ENCODE results near the gene BAX. TPM values are rescaled to one million over a fixed set of nuclear protein-coding genes. Genes with fewer than 3 reads are reported as not detected.

BAX gene
- total and polyA plus RNA-seq, 9 of the 15 experiments (the other 6 are each of a cell fraction or from before 2014, with no cell fraction given): 3.2 to 95.4 (median 44.5) TPM

DNA sequence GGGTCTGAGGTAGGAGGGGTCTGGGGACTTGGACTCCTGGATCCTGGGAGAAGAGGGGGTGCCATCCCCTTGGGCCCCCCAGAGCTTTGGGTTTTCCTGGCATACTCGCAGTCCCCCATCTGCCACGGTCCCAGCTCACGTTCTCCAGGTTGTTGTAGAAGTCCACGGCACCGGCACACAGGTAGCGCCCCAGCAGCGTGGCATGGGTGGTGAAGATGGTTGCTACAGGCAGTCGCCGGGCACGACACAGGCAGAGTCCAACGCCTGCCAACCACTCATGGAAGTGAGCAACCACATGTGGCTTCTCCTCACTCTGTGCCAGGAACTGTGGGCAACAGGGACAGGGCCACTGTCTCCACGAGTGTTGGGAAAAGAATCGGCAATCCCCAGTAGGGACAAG lies 31.0 kb downstream of the BAX start:
- Histone ChIP-seq H3K27ac (ENCODE audit: extremely low read depth, low read depth, low read length) (no peak overlapping the region), H3K9me3 (replicated peaks; ENCODE audit: control insufficient read depth, insufficient read depth, low read depth, low read length) (no peaks in the 10 kb centered on the region), H2AFZ (ENCODE audit: low read depth, low read length) (no peak overlapping the region), H3K79me2 (ENCODE audit: control insufficient read depth, insufficient read depth, low read length) (peaks cover 6% of the 10 kb centered on the region; the same call in 1 of the 3 replicates), H3K27me3 (ENCODE audit: control insufficient read depth in 2 of 2, insufficient read depth in 2 of 2, low read length in 2 of 2) (no peaks in the 10 kb centered on the region), H3K4me3 (no peak overlapping the region), H3K9ac (ENCODE audit: insufficient read depth in 1 of 2, low read depth in 2 of 2, low read length in 2 of 2) (peak overlapping the region in 1 of 2 experiments; percentile 7; a peak in 1 of 4 replicates), H3K4me2 (ENCODE audit: insufficient read depth, low read length) (no peak overlapping the region), H3K4me1 (replicated peaks in 1 of 2; ENCODE audit: control insufficient read depth in 2 of 2, insufficient read depth in 2 of 2, low read length in 2 of 2) (peaks cover 0 to 7% of the 10 kb centered on the region in 2 experiments; a peak in 2 of 5 replicates), H4K20me1 (replicated peaks; ENCODE audit: control insufficient read depth, insufficient read depth, low read length) (no peaks in the 10 kb centered on the region), H3K9me1 (ENCODE audit: control insufficient read depth, insufficient read depth, low read length) (no peaks in the 10 kb centered on the region), H3K36me3 (ENCODE audit: control insufficient read depth, insufficient read depth, low read length) (peaks cover 67% of the 10 kb centered on the region)
- no peak for ATAC-seq
- intact Hi-C loops (cut with micrococcal nuclease): no loop called here
- no TSS peak for BruUV-seq (replicated peaks)
- DNase-seq (ENCODE audit: extremely low read depth in 1 of 4, low spot score in 3 of 4): no peak
- FAIRE-seq: no peak
- CTCF ChIA-PET (ENCODE audit: low intra/inter-chr PET ratio): no interaction called here
- in situ Hi-C loops (cut with MboI): no loop called here
- POLR2A ChIA-PET: interaction anchor here (1.1 to 1.5 kb wide), 2 partner anchors 8 to 112 kb away, joined by 4 to 5 read pairs; partner anchors contain the start of genes GYS1 and RUVBL2
- 98% methylated on average over 11 of the region's 13 CpGs for WGBS (ENCODE audit: insufficient coverage, low coverage, missing lambda C conversion rate)
- TF ChIP-seq NFIX (CRISPR knock-in tag; IDR thresholded peaks at IDR 0.05; ENCODE audit: low read depth) (no peak), NBN (IDR thresholded peaks at IDR 0.05; ENCODE audit: low read depth) (no peak), POLR2G (IDR thresholded peaks at IDR 0.05; ENCODE audit: low read depth, low read length) (peak; percentile 38; the same call in 1 of the 2 replicates), RCOR1 (IDR thresholded peaks at IDR 0.05; ENCODE audit: borderline replicate concordance in 1 of 2, low read depth in 2 of 2, low read length in 2 of 2) (no peak), ETV5 (CRISPR knock-in tag; IDR thresholded peaks at IDR 0.05; ENCODE audit: low read depth) (no peak)

DNA sequence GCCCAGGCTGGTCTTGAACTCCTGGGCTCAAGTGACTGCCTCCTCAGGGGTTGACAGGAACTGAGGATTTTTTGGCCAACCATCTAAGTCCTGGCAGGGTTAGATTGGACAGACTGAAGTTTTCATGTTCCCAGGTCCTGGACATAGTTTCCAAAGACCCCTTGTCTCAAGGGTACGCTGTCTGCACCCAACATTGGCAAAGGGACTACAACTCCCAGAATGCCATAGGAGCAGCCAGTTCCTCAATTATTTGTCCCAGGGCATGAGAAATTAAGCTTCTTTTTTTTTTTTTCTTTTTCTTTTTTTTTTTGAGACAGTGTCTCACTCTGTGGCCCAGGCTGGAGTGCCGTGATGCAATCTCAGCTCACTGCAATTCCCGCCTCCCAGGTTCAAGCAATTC lies 31.5 kb downstream of the BAX start:
- Histone ChIP-seq H3K79me2 (ENCODE audit: control insufficient read depth, insufficient read depth, low read length) (peaks cover 10% of the 10 kb centered on the region; the same call in 2 of the 3 replicates), H2AFZ (ENCODE audit: low read depth, low read length) (no peak overlapping the region), H3K27me3 (ENCODE audit: control insufficient read depth in 2 of 2, insufficient read depth in 2 of 2, low read length in 2 of 2) (no peaks in the 10 kb centered on the region), H3K9me3 (replicated peaks; ENCODE audit: control insufficient read depth, insufficient read depth, low read depth, low read length) (no peaks in the 10 kb centered on the region), H3K9me1 (ENCODE audit: control insufficient read depth, insufficient read depth, low read length) (no peaks in the 10 kb centered on the region), H3K4me3 (no peak overlapping the region), H3K4me2 (ENCODE audit: insufficient read depth, low read length) (no peak overlapping the region), H4K20me1 (replicated peaks; ENCODE audit: control insufficient read depth, insufficient read depth, low read length) (no peaks in the 10 kb centered on the region), H3K36me3 (ENCODE audit: control insufficient read depth, insufficient read depth, low read length) (peaks cover 71% of the 10 kb centered on the region), H3K27ac (ENCODE audit: extremely low read depth, low read depth, low read length) (no peak overlapping the region), H3K4me1 (replicated peaks in 1 of 2; ENCODE audit: control insufficient read depth in 2 of 2, insufficient read depth in 2 of 2, low read length in 2 of 2) (peaks cover 0 to 12% of the 10 kb centered on the region in 2 experiments; a peak in 3 of 5 replicates), H3K9ac (ENCODE audit: insufficient read depth in 1 of 2, low read depth in 2 of 2, low read length in 2 of 2) (no peak overlapping the region; a peak in 1 of 4 replicates)
- no peak for DNase-seq (ENCODE audit: extremely low read depth in 1 of 4, low spot score in 3 of 4)
- BruUV-seq (replicated peaks): no TSS peak
- in situ Hi-C loops (cut with MboI): no loop called here
- 100% methylated on average over 2 of the region's 3 CpGs for WGBS (ENCODE audit: insufficient coverage, low coverage, missing lambda C conversion rate)
- intact Hi-C loops (cut with micrococcal nuclease): no loop called here
- ChIA-PET CTCF (ENCODE audit: low intra/inter-chr PET ratio) (no interaction called here), POLR2A (interaction anchor here (0.6 to 1.8 kb wide), 6 partner anchors 9 to 112 kb away, joined by 3 to 4 read pairs (median 4); no protein-coding TSS in a partner anchor)
- ATAC-seq: no peak
- FAIRE-seq: no peak
- TF ChIP-seq ZNF143 (CRISPR knock-in tag; IDR thresholded peaks at IDR 0.05) (peak; percentile 70), NR4A1 (CRISPR knock-in tag; IDR thresholded peaks at IDR 0.05) (no peak), NR4A1 (tag; IDR thresholded peaks at IDR 0.05) (no peak), NR3C1 (CRISPR knock-in tag; IDR thresholded peaks at IDR 0.05) (no peak), EP400 (IDR thresholded peaks at IDR 0.05) (no peak), NCOA4 (IDR thresholded peaks at IDR 0.05; ENCODE audit: partially characterized antibody) (no peak), ZSCAN29 (IDR thresholded peaks at IDR 0.05) (no peak), SIN3A (IDR thresholded peaks at IDR 0.05; ENCODE audit: borderline replicate concordance in 2 of 2, control insufficient read depth in 1 of 2, low read depth in 2 of 2, low read length in 2 of 2) (no peak), MAZ (CRISPR knock-in tag; conservative IDR thresholded peaks at IDR 0.05 in 1 of 2, IDR thresholded peaks at IDR 0.05 in 1 of 2) (no peak)
- TF ChIP-seq, protein P1, sequence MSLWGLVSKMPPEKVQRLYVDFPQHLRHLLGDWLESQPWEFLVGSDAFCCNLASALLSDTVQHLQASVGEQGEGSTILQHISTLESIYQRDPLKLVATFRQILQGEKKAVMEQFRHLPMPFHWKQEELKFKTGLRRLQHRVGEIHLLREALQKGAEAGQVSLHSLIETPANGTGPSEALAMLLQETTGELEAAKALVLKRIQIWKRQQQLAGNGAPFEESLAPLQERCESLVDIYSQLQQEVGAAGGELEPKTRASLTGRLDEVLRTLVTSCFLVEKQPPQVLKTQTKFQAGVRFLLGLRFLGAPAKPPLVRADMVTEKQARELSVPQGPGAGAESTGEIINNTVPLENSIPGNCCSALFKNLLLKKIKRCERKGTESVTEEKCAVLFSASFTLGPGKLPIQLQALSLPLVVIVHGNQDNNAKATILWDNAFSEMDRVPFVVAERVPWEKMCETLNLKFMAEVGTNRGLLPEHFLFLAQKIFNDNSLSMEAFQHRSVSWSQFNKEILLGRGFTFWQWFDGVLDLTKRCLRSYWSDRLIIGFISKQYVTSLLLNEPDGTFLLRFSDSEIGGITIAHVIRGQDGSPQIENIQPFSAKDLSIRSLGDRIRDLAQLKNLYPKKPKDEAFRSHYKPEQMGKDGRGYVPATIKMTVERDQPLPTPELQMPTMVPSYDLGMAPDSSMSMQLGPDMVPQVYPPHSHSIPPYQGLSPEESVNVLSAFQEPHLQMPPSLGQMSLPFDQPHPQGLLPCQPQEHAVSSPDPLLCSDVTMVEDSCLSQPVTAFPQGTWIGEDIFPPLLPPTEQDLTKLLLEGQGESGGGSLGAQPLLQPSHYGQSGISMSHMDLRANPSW (CRISPR knock-in tag; IDR thresholded peaks at IDR 0.05): no peak
